ENCODE results near the gene RGR.

DNA sequence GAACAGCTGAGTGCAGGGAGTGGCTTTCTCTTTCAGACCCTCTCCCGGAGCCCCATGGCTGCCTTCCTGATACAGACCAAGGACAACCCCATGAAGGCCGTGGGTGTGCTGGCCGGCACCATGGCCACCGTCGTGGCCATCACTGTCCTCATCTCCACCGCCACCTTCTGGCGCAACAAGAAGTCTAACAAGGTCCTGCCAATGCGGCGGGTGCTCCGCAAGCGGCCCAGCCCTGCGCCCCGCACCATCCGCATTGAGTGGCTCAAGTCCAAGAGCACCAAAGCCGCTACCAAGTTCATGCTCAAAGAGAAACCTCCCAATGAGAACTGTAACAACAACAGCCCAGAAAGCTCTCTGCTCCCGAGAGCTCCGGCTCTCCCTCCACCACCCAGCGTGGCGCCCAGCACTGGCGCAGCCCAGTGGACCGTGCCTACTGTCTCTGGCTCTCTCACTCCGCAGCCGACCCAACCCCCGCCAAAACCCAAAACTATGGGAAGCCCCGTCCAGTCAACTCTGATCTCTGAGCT is 30.7 kb upstream of the RGR start:
- TF ChIP-seq CTCF (IDR thresholded peaks at IDR 0.05) (no peak), POLR2A (IDR thresholded peaks at IDR 0.05) (no peak)
